SJSA1 (cell line): Measurements from ENCODE around the gene USP7. TPM values are rescaled to one million over a fixed set of nuclear protein-coding genes. Genes with fewer than 3 reads are reported as not detected.
"Not testable (repeated sequence)": the region's sequence is repeated elsewhere in the genome, so short reads cannot be mapped to it uniquely, and the experiment has no call there.

Experiments used
- DNase-seq, 2 experiments: peaks; one replicate each; pipeline ENCODE4 v3.0.0-alpha.2; 2015 to 2020; ENCODE audit warnings: low spot score in 2 of 2, low read depth in 1 of 2
- H3K27ac ChIP-seq: fragments of 250-450 bp; sonication (Bioruptor Pico); 2 replicates; pipeline ENCODE4 v1.5.1; 2020; ENCODE audit warnings: mild to moderate bottlenecking, moderate library complexity
- H3K27me3 ChIP-seq: fragments of 250-450 bp; sonication (Bioruptor Pico); replicated peaks from 2 replicates; pipeline ENCODE4 v1.5.1; 2020; ENCODE audit warnings: mild to moderate bottlenecking, moderate library complexity
- H3K36me3 ChIP-seq: fragments of 250-450 bp; sonication (Bioruptor Pico); 2 replicates; pipeline ENCODE4 v1.5.1; 2020; ENCODE audit warnings: mild to moderate bottlenecking
- H3K4me1 ChIP-seq: fragments of 250-450 bp; sonication (Bioruptor Pico); replicated peaks from 2 replicates; pipeline ENCODE4 v1.6.1; 2021; ENCODE audit warnings: mild to moderate bottlenecking
- H3K4me3 ChIP-seq: fragments of 250-450 bp; sonication (Bioruptor Pico); 2 replicates; pipeline ENCODE4 v1.5.1; 2020; ENCODE audit warnings: mild to moderate bottlenecking
- H3K9me3 ChIP-seq: fragments of 250-450 bp; sonication (Bioruptor Pico); replicated peaks from 2 replicates; pipeline ENCODE4 v1.5.1; 2020; ENCODE audit warnings: mild to moderate bottlenecking
- total RNA-seq: library from RNA; depleted of rRNA; stranded (reverse); fragments of >200 nt; shearing (Covaris generic); gene quantifications from 2 replicates; pipeline ENCODE4 v1.2.3, GENCODE V29; 2014

Gene USP7
- total RNA-seq, 1 experiment from 2014 or later = 51.5 TPM

- H3K36me3 ChIP-seq = no peaks in the 10 kb centered on the region
- no peaks in the 10 kb centered on the region for H3K9me3 ChIP-seq
- H3K4me1 ChIP-seq = 0 out of 2 replicates have a peak, but pooled peaks cover 3% of the 10 kb centered on the region
- H3K27ac ChIP-seq = no peak overlapping the region
- no peak for DNase-seq
- H3K27me3 ChIP-seq = no peaks in the 10 kb centered on the region
- no peak overlapping the region for H3K4me3 ChIP-seq
Observed at GRCh38 chr16:8990445-8990844, 26.7 kb upstream of the USP7 start.

GRCh38 chr16:8989099-8989878, 25.6 kb upstream of the USP7 start:
- Histone ChIP-seq H3K4me3 (no peak overlapping the region), H3K36me3 (no peaks in the 10 kb centered on the region), H3K27ac (no peak overlapping the region), H3K4me1 (0 out of 2 replicates have a peak, but pooled peaks cover 3% of the 10 kb centered on the region), H3K9me3 (no peaks in the 10 kb centered on the region), H3K27me3 (no peaks in the 10 kb centered on the region)
- DNase-seq = no peak

GRCh38 chr16:8986818-8987191, 23.1 kb upstream of the USP7 start:
- Histone ChIP-seq H3K27ac (no peak overlapping the region), H3K9me3 (no peaks in the 10 kb centered on the region), H3K4me3 (no peak overlapping the region), H3K4me1 (0 out of 2 replicates have a peak, but pooled peaks cover 1% of the 10 kb centered on the region), H3K36me3 (no peaks in the 10 kb centered on the region), H3K27me3 (no peaks in the 10 kb centered on the region)
- DNase-seq = no peak

- no peak overlapping the region for H3K4me3 ChIP-seq
- no peaks in the 10 kb centered on the region for H3K36me3 ChIP-seq
- no peaks in the 10 kb centered on the region for H3K27me3 ChIP-seq
- H3K9me3 ChIP-seq = no peaks in the 10 kb centered on the region
- H3K27ac ChIP-seq = no peak overlapping the region
- no peak for DNase-seq
- H3K4me1 ChIP-seq = no peaks in the 10 kb centered on the region
Observed at GRCh38 chr16:8986111-8986510, 22.4 kb upstream of the USP7 start.

GRCh38 chr16:8982816-8983215, 19.1 kb upstream of the USP7 start:
- DNase-seq = no peak
- no peaks in the 10 kb centered on the region for H3K36me3 ChIP-seq
- no peak overlapping the region for H3K27ac ChIP-seq
- H3K4me3 ChIP-seq = no peak overlapping the region
- no peaks in the 10 kb centered on the region for H3K9me3 ChIP-seq
- no peaks in the 10 kb centered on the region for H3K27me3 ChIP-seq
- H3K4me1 ChIP-seq = no peaks in the 10 kb centered on the region

- not testable (repeated sequence) for H3K36me3 ChIP-seq, H3K9me3 ChIP-seq, H3K4me1 ChIP-seq, H3K4me3 ChIP-seq, H3K27me3 ChIP-seq, DNase-seq, H3K27ac ChIP-seq
Observed at GRCh38 chr16:8981901-8982300, 18.2 kb upstream of the USP7 start.

GRCh38 chr16:8976189-8976588, 12.5 kb upstream of the USP7 start:
- H3K9me3 ChIP-seq, H3K27ac ChIP-seq, H3K36me3 ChIP-seq, H3K4me1 ChIP-seq, DNase-seq, H3K27me3 ChIP-seq, H3K4me3 ChIP-seq: not testable (repeated sequence)

- H3K27me3 ChIP-seq = no peaks in the 10 kb centered on the region; the same call in 1 of the 2 replicates
Observed at GRCh38 chr16:8975039-8975438, 11.3 kb upstream of the USP7 start.

GRCh38 chr16:8972843-8973586, 9.3 kb upstream of the USP7 start:
- no peak overlapping the region for H3K27ac ChIP-seq
- no peak overlapping the region for H3K4me3 ChIP-seq
- no peaks in the 10 kb centered on the region; the same call in 1 of the 2 replicates for H3K27me3 ChIP-seq
- H3K9me3 ChIP-seq = no peaks in the 10 kb centered on the region
- H3K36me3 ChIP-seq = no peaks in the 10 kb centered on the region
- no peak for DNase-seq
- H3K4me1 ChIP-seq = peaks cover 6% of the 10 kb centered on the region; the same call in 1 of the 2 replicates

More at GRCh38 chr16:8975039-8975438, 11.3 kb upstream of the USP7 start:
- no peak overlapping the region for H3K4me3 ChIP-seq
- no peaks in the 10 kb centered on the region for H3K36me3 ChIP-seq
- no peak for DNase-seq
- no peak overlapping the region for H3K27ac ChIP-seq
- H3K4me1 ChIP-seq = peaks cover 6% of the 10 kb centered on the region; the same call in 1 of the 2 replicates
- no peaks in the 10 kb centered on the region for H3K9me3 ChIP-seq

GRCh38 chr16:8971416-8971815, 7.7 kb upstream of the USP7 start:
- Histone ChIP-seq H3K36me3 (no peaks in the 10 kb centered on the region), H3K4me1 (peaks cover 6% of the 10 kb centered on the region; the same call in 1 of the 2 replicates), H3K9me3 (no peaks in the 10 kb centered on the region), H3K27me3 (no peaks in the 10 kb centered on the region; the same call in 1 of the 2 replicates), H3K27ac (no peak overlapping the region), H3K4me3 (no peak overlapping the region)
- DNase-seq = no peak

GRCh38 chr16:8969202-8969897, 5.6 kb upstream of the USP7 start:
- H3K4me3 ChIP-seq, H3K27me3 ChIP-seq, H3K27ac ChIP-seq, DNase-seq, H3K36me3 ChIP-seq, H3K4me1 ChIP-seq, H3K9me3 ChIP-seq: not testable (repeated sequence)

- not testable (repeated sequence) for H3K27ac ChIP-seq, H3K9me3 ChIP-seq, H3K4me1 ChIP-seq, H3K36me3 ChIP-seq, DNase-seq, H3K4me3 ChIP-seq, H3K27me3 ChIP-seq
Observed at GRCh38 chr16:8968054-8968453, 4.3 kb upstream of the USP7 start.

- Histone ChIP-seq H3K36me3 (peaks cover 8% of the 10 kb centered on the region; the same call in 1 of the 2 replicates), H3K9me3 (no peaks in the 10 kb centered on the region), H3K27ac (no peak overlapping the region), H3K4me3 (no peak overlapping the region), H3K27me3 (no peaks in the 10 kb centered on the region), H3K4me1 (peaks cover 10% of the 10 kb centered on the region)
- DNase-seq = no peak
Observed at GRCh38 chr16:8967132-8967821, 3.6 kb upstream of the USP7 start.
